Fibroblast of lung (primary cell): ENCODE measurements around the gene B3GALT2.

ENCODE experiments used
- EZH2 ChIP-seq: IDR thresholded peaks from 2 replicates; pipeline ENCODE4 v1.5.1; 2012; ENCODE audit warnings: low read length, control low read depth, mild to moderate bottlenecking; ENCODE audit errors: missing control alignments
- TF ChIP-seq, protein P1 (sequence below), 2 donors: IDR thresholded peaks in 1 of 2; conservative IDR thresholded peaks in 1 of 2; 1 replicate in 1 of 2; 2 replicates in 1 of 2; pipeline ENCODE4 v1.5.1; 2011 to 2012; ENCODE audit warnings: low read length in 2 of 2, control low read depth in 1 of 2, inconsistent platforms in 1 of 2, low read depth in 1 of 2, mild to moderate bottlenecking in 1 of 2

GRCh38 chr1:193210996-193211395, 24.6 kb upstream of the B3GALT2 start:
- TF ChIP-seq, protein P1, sequence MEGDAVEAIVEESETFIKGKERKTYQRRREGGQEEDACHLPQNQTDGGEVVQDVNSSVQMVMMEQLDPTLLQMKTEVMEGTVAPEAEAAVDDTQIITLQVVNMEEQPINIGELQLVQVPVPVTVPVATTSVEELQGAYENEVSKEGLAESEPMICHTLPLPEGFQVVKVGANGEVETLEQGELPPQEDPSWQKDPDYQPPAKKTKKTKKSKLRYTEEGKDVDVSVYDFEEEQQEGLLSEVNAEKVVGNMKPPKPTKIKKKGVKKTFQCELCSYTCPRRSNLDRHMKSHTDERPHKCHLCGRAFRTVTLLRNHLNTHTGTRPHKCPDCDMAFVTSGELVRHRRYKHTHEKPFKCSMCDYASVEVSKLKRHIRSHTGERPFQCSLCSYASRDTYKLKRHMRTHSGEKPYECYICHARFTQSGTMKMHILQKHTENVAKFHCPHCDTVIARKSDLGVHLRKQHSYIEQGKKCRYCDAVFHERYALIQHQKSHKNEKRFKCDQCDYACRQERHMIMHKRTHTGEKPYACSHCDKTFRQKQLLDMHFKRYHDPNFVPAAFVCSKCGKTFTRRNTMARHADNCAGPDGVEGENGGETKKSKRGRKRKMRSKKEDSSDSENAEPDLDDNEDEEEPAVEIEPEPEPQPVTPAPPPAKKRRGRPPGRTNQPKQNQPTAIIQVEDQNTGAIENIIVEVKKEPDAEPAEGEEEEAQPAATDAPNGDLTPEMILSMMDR (conservative IDR thresholded peaks at IDR 0.05 in 1 of 2, IDR thresholded peaks at IDR 0.05 in 1 of 2; ENCODE audit: low read depth in 1 of 2, low read length in 2 of 2): no peak
- no peak for TF ChIP-seq EZH2
